Ishikawa (cell line): ENCODE results near the gene PLA2R1.

Experiments
- CEBPB ChIP-seq: IDR thresholded peaks from 2 replicates; pipeline ENCODE4 v1.6.1; 2012
- EP300 ChIP-seq: IDR thresholded peaks from 2 replicates; pipeline ENCODE4 v1.6.1; 2012; ENCODE audit warnings: borderline replicate concordance
- MAX ChIP-seq: IDR thresholded peaks from 2 replicates; pipeline ENCODE4 v1.6.1; 2012
- RAD21 ChIP-seq: IDR thresholded peaks from 2 replicates; pipeline ENCODE4 v1.6.1; 2012; ENCODE audit warnings: low read depth
- REST ChIP-seq: IDR thresholded peaks from 2 replicates; pipeline ENCODE4 v1.6.1; 2012; ENCODE audit warnings: low read depth, mild to moderate bottlenecking
- TCF12 ChIP-seq: IDR thresholded peaks from 2 replicates; pipeline ENCODE4 v1.6.1; 2012; ENCODE audit warnings: low read depth
- USF1 ChIP-seq: IDR thresholded peaks from 2 replicates; pipeline ENCODE4 v1.6.1; 2012
- YY1 ChIP-seq: IDR thresholded peaks from 2 replicates; pipeline ENCODE4 v1.6.1; 2012; ENCODE audit warnings: low read depth
- ZBTB7A ChIP-seq: IDR thresholded peaks from 2 replicates; pipeline ENCODE4 v1.6.1; 2012; ENCODE audit warnings: low read depth

GRCh38 chr2:160105366-160105765 lies 43.0 kb upstream of the PLA2R1 start:
- TF ChIP-seq CEBPB (no peak), MAX (no peak), TCF12 (no peak), ZBTB7A (no peak), EP300 (no peak), YY1 (no peak), REST (no peak), RAD21 (no peak), USF1 (no peak)
